Muscle layer of duodenum (tissue), 2 donors: ENCODE results near the gene HIVEP3.

ENCODE experiments used
- H3K27ac ChIP-seq: one replicate; pipeline ENCODE4 v1.7.0; 2013; ENCODE audit warnings: mild to moderate bottlenecking, low read length
- H3K27me3 ChIP-seq: one replicate; pipeline ENCODE4 v1.7.0; 2013; ENCODE audit warnings: low read depth, mild to moderate bottlenecking, control low read depth, low read length
- H3K36me3 ChIP-seq, 2 donors: one replicate each; pipeline ENCODE4 v1.7.0; 2013; ENCODE audit warnings: low read length in 2 of 2, control low read depth in 1 of 2, mild to moderate bottlenecking in 1 of 2; ENCODE audit not compliant: insufficient read depth in 2 of 2, control insufficient read depth in 1 of 2
- H3K4me1 ChIP-seq, 2 donors: one replicate each; pipeline ENCODE4 v1.7.0; 2013; ENCODE audit warnings: low read length in 2 of 2, mild to moderate bottlenecking in 2 of 2, control low read depth in 1 of 2, moderate library complexity in 1 of 2; ENCODE audit not compliant: insufficient read depth in 2 of 2, control insufficient read depth in 1 of 2
- H3K4me3 ChIP-seq, 2 donors: one replicate each; pipeline ENCODE4 v1.7.0; 2013; ENCODE audit warnings: low read length in 2 of 2, low read depth in 1 of 2, mild to moderate bottlenecking in 1 of 2
- H3K9me3 ChIP-seq, 2 donors: one replicate each; pipeline ENCODE4 v1.7.0; 2013; ENCODE audit warnings: low read length in 2 of 2, control low read depth in 1 of 2, mild to moderate bottlenecking in 1 of 2; ENCODE audit not compliant: control insufficient read depth in 1 of 2
- donor health status: healthy.

The HIVEP3 gene

GRCh38 chr1:41842326-41842725, 76.4 kb downstream of the HIVEP3 start:
- Histone ChIP-seq H3K9me3 (no peaks in the 10 kb centered on the region), H3K27me3 (no peaks in the 10 kb centered on the region), H3K4me3 (no peak overlapping the region), H3K4me1 (no peaks in the 10 kb centered on the region), H3K36me3 (no peaks in the 10 kb centered on the region), H3K27ac (no peak overlapping the region)

- no peaks in the 10 kb centered on the region for H3K36me3 ChIP-seq
- no peak overlapping the region for H3K4me3 ChIP-seq
- no peaks in the 10 kb centered on the region for H3K27me3 ChIP-seq
- H3K9me3 ChIP-seq = no peaks in the 10 kb centered on the region
- H3K4me1 ChIP-seq = no peaks in the 10 kb centered on the region
- H3K27ac ChIP-seq = no peak overlapping the region
Observed at GRCh38 chr1:41840592-41841246, 78.0 kb downstream of the HIVEP3 start.

GRCh38 chr1:41838266-41838665, 80.5 kb downstream of the HIVEP3 start:
- H3K4me1 ChIP-seq = no peaks in the 10 kb centered on the region
- no peaks in the 10 kb centered on the region for H3K27me3 ChIP-seq
- H3K27ac ChIP-seq = no peak overlapping the region
- H3K36me3 ChIP-seq = no peaks in the 10 kb centered on the region
- H3K4me3 ChIP-seq = no peak overlapping the region
- H3K9me3 ChIP-seq = no peaks in the 10 kb centered on the region

- no peaks in the 10 kb centered on the region for H3K27me3 ChIP-seq
- H3K9me3 ChIP-seq = no peaks in the 10 kb centered on the region
- no peaks in the 10 kb centered on the region for H3K36me3 ChIP-seq
- no peak overlapping the region for H3K27ac ChIP-seq
- H3K4me3 ChIP-seq = no peak overlapping the region
- no peaks in the 10 kb centered on the region for H3K4me1 ChIP-seq
Observed at GRCh38 chr1:41837691-41838090, 81.0 kb downstream of the HIVEP3 start.

GRCh38 chr1:41835485-41835884, 83.2 kb downstream of the HIVEP3 start:
- no peaks in the 10 kb centered on the region for H3K4me1 ChIP-seq
- no peak overlapping the region for H3K27ac ChIP-seq
- no peaks in the 10 kb centered on the region for H3K27me3 ChIP-seq
- H3K4me3 ChIP-seq = no peak overlapping the region
- H3K36me3 ChIP-seq = no peaks in the 10 kb centered on the region
- H3K9me3 ChIP-seq = no peaks in the 10 kb centered on the region

GRCh38 chr1:41833519-41834000, 85.2 kb downstream of the HIVEP3 start:
- H3K4me3 ChIP-seq = no peak overlapping the region
- no peaks in the 10 kb centered on the region for H3K9me3 ChIP-seq
- H3K36me3 ChIP-seq = no peaks in the 10 kb centered on the region
- no peak overlapping the region for H3K27ac ChIP-seq
- no peaks in the 10 kb centered on the region for H3K27me3 ChIP-seq
- H3K4me1 ChIP-seq = no peaks in the 10 kb centered on the region

GRCh38 chr1:41830726-41831125, 88.0 kb downstream of the HIVEP3 start:
- H3K36me3 ChIP-seq = no peaks in the 10 kb centered on the region
- peaks cover 0 to 10% of the 10 kb centered on the region in 2 donors for H3K4me1 ChIP-seq
- H3K27ac ChIP-seq = no peak overlapping the region
- no peaks in the 10 kb centered on the region for H3K27me3 ChIP-seq
- H3K9me3 ChIP-seq = no peaks in the 10 kb centered on the region
- no peak overlapping the region for H3K4me3 ChIP-seq

- no peaks in the 10 kb centered on the region for H3K9me3 ChIP-seq
- H3K4me3 ChIP-seq = no peak overlapping the region
- no peaks in the 10 kb centered on the region for H3K27me3 ChIP-seq
- no peak overlapping the region for H3K27ac ChIP-seq
- no peaks in the 10 kb centered on the region for H3K36me3 ChIP-seq
- peaks cover 0 to 19% of the 10 kb centered on the region in 2 donors for H3K4me1 ChIP-seq
Observed at GRCh38 chr1:41827991-41828570, 90.6 kb downstream of the HIVEP3 start.

GRCh38 chr1:41823471-41823870, 95.3 kb downstream of the HIVEP3 start:
- Histone ChIP-seq H3K27ac (no peak overlapping the region), H3K27me3 (no peaks in the 10 kb centered on the region), H3K4me3 (no peak overlapping the region), H3K4me1 (peaks cover 0 to 19% of the 10 kb centered on the region in 2 donors), H3K9me3 (no peaks in the 10 kb centered on the region), H3K36me3 (no peaks in the 10 kb centered on the region)

- Histone ChIP-seq H3K4me1 (peaks cover 0 to 12% of the 10 kb centered on the region in 2 donors), H3K4me3 (no peak overlapping the region), H3K27ac (no peak overlapping the region), H3K36me3 (no peaks in the 10 kb centered on the region), H3K9me3 (no peaks in the 10 kb centered on the region), H3K27me3 (no peaks in the 10 kb centered on the region)
Observed at GRCh38 chr1:41822866-41823265, 95.9 kb downstream of the HIVEP3 start.

GRCh38 chr1:41819843-41820242, 98.9 kb downstream of the HIVEP3 start:
- no peaks in the 10 kb centered on the region for H3K9me3 ChIP-seq
- no peaks in the 10 kb centered on the region for H3K36me3 ChIP-seq
- peaks cover 0 to 9% of the 10 kb centered on the region in 2 donors for H3K4me1 ChIP-seq

GRCh38 chr1:41819069-41819468, 99.7 kb downstream of the HIVEP3 start:
- no peak overlapping the region for H3K4me3 ChIP-seq
- no peaks in the 10 kb centered on the region for H3K36me3 ChIP-seq
- peaks cover 0 to 9% of the 10 kb centered on the region in 2 donors for H3K4me1 ChIP-seq
- H3K27me3 ChIP-seq = no peaks in the 10 kb centered on the region
- no peak overlapping the region for H3K27ac ChIP-seq
- H3K9me3 ChIP-seq = no peaks in the 10 kb centered on the region

More at GRCh38 chr1:41819843-41820242, 98.9 kb downstream of the HIVEP3 start:
- no peaks in the 10 kb centered on the region for H3K27me3 ChIP-seq
- no peak overlapping the region for H3K4me3 ChIP-seq
- H3K27ac ChIP-seq = no peak overlapping the region
